Activated CD8-positive, alpha-beta memory T cell treated with anti-CD3 and anti-CD28 coated beads for 48 hours (primary cell): Measurements from ENCODE around the gene CARF.
"Not testable (repeated sequence)": the region's sequence is repeated elsewhere in the genome, so short reads cannot be mapped to it uniquely, and the experiment has no call there.

ENCODE experiments used
- DNase-seq, 3 experiments: peaks; one replicate each; pipeline ENCODE4 v3.0.0-alpha.2; 2020; ENCODE audit warnings: low read depth in 2 of 3, low spot score in 2 of 3

The CARF gene

DNA sequence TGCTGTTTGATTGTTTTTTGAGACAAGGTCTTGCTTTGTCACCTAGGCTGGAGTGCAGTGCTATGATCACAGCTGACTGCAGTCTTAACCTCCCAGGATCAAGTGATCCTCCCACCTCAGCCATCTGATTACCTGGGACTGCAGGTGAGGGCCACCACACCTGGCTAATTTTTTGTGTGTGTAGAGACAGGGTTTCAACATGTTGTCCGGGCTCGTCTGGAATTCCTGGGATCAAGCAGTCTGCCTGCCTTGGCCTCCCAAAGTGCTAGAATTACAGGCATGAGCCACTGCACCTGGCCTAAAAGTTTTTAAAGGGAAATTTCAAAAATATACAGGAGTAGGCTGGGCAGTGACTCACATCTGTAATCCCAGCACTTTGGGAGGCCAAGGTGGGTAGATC lies 22.4 kb downstream of the CARF start:
- no peak for DNase-seq

DNA sequence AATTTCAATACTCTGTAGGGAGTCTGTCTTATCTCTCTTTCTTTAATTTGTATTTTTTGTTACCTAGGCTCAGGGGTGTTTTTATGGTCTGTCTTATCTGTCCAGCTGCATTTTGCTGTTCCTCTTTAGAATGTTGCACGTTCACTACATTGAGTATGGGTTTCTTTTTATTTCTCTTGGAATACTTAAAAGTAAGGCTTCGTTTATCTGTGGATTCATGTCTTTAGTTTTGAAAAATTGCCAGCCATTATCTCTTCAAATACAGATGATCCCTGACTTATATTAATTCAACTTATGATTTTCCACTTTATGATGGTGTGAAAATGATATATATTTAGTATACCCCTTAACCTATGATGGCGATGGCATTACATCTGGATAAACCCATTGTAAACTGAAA lies 26.9 kb downstream of the CARF start:
- DNase-seq: no peak

DNA sequence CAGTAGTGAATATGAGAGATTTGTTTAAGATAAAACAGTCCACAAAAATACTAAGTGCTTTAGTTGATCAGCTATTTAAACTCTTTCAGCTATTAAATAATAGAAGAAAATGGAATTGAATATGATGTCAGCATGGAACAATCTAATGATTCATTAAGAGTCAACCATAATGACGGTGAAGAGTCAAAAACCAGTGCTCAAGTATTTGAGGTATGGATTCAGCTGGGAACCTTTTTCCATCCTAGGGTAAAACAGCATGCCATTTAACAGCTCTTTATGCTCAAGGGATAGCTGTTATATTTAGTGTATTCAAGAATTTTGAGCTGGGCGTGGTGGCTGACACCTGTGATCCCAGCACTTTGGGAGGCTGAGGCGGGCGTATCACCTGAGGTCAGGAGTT lies 29.7 kb downstream of the CARF start:
- no peak for DNase-seq

DNA sequence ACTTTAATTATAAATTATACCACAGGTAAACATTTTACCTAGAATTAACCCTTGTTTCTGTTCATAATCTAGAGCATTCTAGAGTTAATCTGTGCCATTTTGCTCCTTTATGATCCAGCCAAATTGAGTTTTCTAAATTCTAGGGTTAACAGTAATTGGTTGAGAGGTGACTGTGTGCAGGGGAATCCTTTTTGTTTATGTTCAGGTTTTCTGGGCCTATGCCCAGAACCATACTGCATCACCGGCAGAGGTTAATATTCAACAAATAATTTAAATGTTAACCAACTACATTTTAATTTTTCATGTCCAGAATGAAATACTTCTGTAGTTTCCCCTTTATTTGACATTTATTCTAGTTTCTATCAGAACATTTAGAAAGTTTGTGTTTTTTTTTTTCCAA lies 32.3 kb downstream of the CARF start:
- no peak for DNase-seq

DNA sequence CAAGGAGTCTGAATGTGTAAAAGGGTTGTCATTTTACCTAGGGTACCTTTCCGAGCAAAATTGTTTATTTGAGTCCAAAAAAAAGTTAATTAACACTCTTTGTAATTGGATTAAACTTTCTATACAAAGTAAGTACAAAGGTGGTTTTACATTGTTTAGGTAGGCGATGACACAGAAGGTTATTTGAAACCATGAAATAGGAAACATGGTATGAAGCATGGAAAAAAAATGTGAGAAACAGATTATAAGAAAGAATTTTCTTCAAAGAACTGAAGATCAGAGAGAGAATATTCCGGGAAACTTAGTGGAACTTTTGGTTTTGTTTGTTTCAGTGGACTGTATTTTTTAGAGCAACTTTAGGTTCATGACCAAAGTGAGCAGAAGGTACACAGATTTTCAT lies 32.7 kb downstream of the CARF start:
- DNase-seq: no peak

DNA sequence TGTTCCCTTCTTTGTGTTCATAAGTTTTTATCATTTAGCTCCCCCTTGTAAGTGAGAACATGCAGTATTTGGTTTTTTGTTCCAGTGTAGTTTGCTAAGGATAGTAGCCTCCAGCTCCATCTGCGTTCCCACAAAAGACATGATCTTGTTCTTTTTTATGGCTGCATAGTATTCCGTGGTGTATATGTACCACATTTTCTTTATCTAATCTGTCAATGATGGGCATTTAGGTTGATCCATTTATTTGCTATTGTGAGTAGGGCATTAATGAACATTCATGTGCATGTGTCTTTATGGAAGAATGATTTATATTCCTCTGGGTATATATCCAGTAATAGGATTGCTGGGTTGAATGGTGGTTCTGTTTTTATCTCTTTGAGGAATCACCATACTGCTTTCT lies 33.4 kb downstream of the CARF start:
- no peak for DNase-seq

DNA sequence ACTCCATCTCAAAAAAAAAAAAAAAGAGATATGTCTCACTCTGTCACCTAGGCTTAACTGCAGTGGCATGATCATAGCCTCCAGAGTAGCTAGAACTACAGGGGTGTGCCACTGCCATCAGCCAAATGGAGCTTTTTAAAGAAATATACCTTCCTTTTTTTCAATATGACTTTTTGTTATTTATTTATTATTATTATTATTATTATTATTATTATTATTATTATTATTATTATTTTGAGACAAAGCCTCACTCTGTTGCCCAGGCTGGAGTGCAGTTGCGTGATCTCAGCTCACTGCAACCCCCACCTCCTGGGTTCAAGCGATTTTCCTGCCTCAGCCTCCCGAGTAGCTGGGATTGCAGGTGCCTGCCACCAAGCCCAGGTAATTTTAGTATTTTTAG lies 37.3 kb downstream of the CARF start:
- DNase-seq: not testable (repeated sequence)

DNA sequence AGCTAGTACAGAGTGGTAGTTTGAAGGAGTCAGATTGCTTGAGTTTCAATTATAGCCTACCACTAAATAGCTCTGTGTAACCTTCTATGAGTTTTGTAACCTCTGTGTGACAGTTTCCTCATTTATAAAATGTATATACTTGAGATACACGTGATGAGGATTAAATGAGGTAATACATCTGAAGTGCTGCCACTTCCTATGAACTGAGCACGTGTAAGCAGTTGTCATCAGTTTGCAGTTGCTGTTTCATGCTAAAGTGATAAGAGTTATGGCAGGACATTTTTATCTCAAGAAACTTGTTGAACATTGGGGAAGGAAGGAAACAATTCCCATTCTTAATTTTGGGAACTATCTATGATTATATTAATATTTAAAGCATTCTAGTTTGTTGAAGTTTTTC lies 38.5 kb downstream of the CARF start:
- no peak for DNase-seq

DNA sequence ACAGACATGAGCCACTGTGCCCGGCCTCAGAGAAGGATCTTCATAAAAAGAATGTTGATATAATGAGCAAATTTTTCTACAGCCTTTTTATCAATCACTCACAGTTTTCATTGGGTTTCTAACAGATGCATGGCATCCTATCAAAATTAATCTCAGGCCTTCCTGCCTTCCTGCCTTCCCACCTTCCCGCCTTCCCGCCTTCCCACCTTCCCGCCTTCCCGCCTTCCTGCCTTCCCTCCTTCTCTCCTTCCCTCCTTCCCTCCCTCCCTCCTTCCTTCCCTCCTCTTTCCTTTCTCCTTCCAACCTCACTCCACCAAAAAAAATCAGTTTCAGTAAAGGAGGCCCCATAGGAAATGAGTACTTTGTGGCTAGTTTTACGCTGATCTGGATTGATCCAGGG lies 48.4 kb downstream of the CARF start:
- no peak for DNase-seq

DNA sequence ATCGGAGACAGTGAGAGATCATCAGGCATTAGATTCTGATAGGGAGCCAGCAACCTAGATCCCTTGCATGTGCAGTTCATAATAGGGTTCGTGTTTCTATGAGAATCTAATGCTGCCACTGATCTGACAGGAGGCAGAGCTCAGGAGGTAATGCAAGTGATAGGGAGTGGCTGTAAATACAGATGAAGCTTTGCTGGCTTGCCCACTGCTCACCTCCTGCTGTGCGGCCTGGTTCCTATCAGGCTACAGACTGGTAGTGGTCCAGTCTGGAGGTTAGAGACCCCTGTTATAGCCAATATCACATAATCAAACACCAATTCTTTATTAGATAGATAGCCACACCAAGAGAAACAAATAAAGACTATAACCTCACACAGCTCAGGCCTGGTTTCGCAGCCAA lies 51.6 kb downstream of the CARF start:
- no peak for DNase-seq

DNA sequence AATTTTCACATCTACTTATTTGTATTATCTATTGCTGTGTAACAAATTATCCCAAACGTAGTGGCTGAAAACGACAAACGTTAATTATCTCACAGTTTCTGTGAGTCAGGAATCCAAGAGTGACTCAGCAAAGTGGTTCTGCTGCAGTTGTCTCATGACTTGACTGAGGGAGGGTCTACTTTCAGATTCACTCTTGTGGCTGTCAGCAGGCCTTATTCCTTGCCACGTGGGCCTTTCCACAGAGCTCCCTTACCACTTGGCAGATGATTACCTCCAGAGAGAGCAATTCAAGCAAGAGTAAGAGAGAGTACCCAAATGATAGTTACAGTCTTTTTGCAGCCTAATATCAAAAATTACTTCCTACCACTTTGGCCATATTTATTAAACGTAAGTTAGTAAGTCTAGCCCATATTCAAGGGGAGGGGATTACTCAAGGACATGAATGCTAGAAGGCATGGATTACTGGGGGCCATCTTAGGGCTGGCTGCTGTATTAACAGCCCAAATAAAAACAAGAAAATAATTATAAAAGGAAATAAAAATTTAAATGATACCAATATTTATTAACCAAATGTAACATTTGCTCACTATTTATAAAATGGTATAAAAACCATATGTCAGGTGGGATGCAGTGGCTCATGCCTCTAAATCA lies 53.9 kb downstream of the CARF start:
- no peak for DNase-seq

DNA sequence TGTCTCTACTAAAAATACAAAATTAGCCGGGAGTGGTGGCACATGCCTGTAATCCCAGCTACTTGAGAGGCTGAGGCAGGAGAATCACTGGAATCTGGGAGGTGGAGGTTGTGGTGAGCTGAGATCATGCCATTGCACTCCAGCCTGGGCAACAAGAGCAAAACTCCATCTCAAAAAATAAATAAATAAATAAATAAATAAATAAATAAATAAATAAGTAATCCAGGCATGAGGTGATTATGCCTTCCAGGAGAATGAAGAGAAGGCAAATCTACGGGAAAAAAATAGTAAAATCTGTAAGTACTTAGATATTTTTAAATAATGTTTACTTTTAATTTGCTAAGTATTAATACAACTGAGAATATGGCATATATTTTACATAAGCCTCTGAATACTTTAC lies 57.3 kb downstream of the CARF start:
- not testable (repeated sequence) for DNase-seq

DNA sequence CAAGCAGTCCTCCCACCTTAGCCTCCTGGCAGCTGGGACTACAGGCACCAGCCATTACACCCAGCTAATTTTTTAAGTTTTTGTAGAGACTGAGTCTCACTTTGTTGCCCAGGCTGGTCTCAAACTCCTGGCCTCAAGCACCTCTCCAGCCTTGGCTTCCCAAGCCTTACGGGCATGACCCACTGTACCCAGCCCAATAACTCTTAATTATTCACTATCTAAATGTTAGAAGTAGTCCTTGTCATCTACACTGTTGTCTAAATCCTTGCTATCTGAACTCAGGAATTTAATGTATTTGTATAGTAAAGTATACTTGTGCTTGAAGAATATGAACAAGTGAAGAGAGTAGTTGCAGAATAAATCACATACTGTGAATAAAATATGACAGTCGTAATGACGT lies 64.7 kb downstream of the CARF start:
- no peak for DNase-seq

DNA sequence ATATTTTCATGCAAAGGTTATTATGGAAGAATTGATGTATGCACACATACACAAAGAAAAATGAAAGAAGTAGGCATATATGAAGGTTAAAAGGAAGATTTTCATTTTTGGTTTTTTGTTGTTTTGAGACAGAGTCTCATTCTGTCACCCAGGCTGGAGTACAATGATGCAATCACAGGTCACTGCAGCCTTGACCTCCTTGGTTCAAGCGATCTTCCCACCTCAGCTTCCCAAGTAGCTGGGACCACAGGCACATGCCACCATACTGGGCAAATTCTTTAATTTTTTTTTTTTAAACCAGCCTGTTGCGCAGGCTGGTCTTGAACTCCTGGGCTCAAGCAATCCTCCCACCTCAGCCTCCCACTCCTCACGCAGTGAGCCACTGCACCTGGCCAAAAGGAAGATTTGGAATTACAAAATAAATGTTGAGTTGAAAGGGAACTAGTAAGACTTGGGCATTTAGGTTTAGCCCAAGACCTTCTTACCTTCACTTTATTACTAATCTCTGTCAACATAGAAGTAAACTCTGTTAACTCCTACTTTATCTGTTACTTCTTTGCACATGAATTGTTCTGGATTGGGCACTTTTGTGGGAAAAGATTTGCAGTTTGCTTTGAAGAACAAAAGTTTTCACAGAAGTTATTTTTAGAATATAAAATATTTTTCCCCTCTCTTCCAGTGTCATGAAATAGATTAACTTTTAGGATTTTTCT lies 70.9 kb downstream of the CARF start:
- no peak for DNase-seq

DNA sequence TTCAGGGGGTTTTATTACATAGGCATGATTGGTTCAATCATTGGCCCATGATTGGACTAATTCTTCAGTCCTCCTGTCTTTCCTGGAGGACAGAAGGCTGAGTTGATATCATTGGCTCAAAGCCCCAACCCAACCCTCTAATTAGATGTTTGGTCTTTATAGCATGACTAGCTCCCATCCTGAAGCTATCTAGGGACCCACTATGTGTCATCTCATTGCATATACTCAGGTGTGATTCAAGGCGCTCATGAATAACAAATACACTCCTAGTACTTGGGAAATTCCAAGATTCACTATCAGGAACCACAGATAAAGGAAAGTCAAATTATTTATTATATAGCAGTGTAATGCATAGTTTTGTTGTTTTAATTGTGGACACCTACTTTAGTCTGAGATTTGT lies 77.7 kb downstream of the CARF start:
- DNase-seq: no peak

DNA sequence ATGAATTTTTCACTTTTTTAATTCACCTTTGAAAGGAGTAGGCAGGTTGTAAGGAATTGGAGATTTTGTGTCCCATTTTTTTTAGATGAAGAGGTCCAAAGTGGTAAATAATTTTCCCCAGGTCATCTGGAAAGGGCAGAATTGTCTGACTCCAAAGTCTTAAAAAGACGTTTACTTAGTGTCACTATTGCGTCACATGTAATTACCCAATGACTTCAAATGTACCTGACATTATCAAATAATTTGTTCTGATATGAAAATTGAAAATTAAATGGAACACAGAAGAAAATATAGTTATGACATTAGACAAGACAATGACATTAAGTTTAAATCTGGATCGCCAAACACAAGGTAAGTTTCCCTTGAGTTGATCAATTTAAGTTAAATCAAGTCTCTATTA lies 78.4 kb downstream of the CARF start:
- DNase-seq: no peak

DNA sequence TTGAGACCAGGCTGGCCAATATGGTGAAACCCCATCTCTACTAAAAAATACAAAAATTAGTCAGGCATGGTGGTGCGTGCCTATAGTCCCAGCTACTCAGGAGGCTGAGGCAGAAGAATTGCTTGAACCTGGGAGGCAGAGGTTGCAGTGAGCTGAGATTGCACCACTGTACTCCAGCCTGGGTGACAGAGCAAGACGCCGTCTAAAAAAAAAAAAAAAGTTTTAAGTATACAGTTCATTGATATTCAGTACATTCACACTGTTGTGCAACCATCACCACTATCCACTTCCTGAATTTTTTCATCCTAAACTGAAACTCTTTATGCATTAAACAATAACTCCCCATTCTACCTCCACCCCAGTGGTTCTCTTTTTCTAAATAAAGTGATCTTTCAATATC lies 85.0 kb downstream of the CARF start:
- DNase-seq: not testable (repeated sequence)

DNA sequence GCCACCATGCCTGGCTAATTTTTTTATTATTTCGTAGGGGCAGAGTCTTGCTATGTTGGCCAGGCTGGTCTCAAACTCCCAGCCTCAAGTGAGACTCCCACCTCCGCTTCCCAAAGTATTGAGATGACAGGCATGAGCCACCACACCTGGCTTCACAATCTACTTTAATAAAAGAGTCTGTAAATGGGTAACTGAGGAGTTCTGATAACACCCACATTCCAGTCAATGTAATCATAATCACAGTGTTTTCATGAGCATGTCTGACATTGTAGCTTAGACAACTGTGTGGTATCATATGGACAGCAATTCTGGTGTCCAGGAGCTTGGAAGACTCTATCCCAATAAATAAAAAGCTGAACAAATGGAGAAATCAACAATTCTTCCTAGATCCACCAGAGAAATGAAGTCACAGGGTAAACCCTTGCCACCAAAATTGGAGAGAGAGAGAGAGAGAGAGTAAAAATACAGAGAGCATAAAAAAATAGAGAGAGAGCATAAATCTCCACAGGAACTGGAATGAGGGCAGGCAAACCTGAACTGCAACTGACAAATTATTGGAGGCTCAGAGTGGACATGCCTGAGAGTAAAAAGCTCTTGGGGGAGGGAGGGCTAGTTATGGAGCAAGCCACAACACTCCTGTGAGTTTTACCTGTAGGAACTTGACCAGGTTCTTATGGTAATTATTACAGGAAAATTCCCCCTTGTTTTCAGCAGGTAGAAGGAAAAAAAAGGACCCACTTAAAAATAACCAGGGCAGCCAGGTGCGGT lies 90.2 kb downstream of the CARF start:
- no peak for DNase-seq

DNA sequence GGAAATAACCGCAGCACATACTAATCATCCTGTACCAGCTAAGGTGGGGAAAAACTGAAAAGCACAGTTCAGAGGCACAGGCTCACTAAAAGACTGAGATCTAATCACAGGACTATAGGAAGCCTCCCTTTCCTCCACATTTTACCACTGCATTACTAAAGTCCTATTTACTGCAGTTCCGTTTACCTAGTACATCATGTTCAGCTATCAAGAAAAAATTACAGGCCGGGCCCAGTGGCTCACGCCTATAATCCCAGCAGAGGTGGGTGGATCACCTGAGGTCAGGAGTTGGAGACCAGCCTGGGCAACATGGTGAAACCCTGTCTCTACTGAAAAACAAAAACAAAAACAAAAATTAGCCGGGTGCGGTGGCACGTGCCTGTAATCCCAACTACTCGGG lies 91.6 kb downstream of the CARF start:
- DNase-seq: no peak

DNA sequence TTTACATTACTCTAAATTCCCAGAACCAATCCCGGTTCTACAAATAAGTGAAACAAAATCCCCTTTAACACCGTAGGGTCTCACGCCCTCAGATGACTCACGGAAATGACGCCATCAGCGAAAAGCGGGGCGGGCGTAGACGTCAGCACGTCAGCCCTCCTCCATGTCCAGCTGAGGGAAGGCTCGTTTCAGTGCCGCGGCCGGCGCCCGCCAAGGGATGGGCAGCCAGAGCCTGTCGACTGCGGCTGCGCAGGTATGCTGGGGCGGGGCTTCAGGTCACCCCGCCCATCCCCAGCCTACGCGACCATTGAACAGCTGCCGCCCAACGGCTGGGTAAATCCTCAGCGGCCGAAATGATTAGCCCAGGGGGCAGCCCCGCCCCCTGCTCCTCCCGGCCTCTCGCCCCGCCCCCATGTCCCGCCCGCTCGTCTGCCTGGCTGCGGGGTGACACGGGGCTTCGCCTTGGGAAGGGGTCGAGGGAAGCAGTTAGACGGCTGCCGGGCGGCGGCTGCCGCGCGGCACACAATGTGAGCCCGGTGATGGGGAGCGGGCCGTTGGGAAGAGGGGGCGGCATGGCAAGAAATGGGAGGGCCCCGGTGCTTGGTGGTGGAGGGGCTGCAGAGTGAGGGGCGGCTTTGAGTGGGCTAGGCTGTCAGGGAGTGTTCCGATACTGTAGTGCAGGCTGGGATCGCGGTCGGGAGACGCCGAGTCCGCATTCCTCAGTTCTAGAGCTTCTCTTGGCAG lies 102.6 kb downstream of the CARF start, which contains the start of gene NBEAL1:
NBEAL1 (plus strand) TSS at position 420 of the 744 bp plus-strand sequence. CDS start 1,510 bp downstream, outside the sequence.
- DNase-seq: peak; percentile 91 to 97 (median 94)

DNA sequence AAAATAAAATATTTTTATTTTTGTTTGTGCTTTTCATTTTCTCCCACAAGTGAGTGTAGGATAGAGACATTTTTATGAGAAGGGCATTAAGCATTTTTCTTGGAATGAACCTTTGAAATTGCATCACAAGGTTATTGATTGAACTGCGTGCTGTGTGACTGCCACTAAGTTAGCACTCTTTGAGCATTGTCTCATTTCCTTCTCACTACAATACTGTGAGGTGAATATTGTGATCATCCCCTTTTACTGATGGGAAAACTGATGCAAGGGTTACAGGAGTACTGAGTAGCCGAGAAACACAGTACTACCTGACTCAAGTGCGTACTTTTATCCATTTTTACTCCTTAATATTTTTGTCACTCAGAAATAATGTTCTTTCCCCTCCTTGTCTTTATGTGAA lies 104.6 kb downstream of the CARF start:
- DNase-seq: no peak

DNA sequence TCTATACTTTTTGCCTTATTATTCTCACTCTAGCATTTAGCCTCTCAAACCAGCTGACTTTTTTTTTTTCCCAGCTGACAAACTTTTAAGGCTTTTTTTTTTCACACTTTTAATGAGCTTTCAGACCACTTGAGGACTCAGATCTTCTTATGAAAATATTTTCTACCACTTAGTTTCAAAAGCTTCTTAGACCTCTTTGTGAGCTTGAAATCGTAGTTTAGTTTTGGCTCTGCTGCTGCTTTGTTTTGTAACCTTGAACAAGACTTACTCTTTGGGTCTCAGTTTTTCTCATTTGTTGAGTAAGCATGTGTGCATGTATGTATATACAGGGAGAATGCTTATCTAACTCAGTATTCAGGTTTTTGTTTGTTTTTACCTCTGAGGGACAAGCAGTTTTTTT lies 106.1 kb downstream of the CARF start:
- DNase-seq: no peak
